Neural cell (in vitro differentiated cells): ENCODE data around the gene TRAF2.

Source experiments
- EZH2 ChIP-seq: fragments of 200-600, 300-800 bp; shearing (Covaris generic), sonication (generic); IDR thresholded peaks from 2 replicates; pipeline ENCODE4 v1.6.1; 2014; ENCODE audit warnings: antibody characterized with exemption, low read length, borderline replicate concordance, mild to moderate bottlenecking; ENCODE audit not compliant: insufficient read depth, poor library complexity, severe bottlenecking
- MXI1 ChIP-seq: fragments of 450-650 bp; conservative IDR thresholded peaks from 2 replicates; pipeline ENCODE4 v1.6.1; 2014; ENCODE audit warnings: antibody characterized with exemption, mild to moderate bottlenecking; ENCODE audit not compliant: poor library complexity, severe bottlenecking
- POLR2AphosphoS5 ChIP-seq: IDR thresholded peaks from 2 replicates; pipeline ENCODE4 v1.6.1; 2012
- RAD21 ChIP-seq: fragments of 450-650 bp; conservative IDR thresholded peaks from 2 replicates; pipeline ENCODE4 v1.6.1; 2014; ENCODE audit warnings: antibody characterized with exemption, mild to moderate bottlenecking, moderate library complexity
- SMC3 ChIP-seq: fragments of 450-650 bp; conservative IDR thresholded peaks from 2 replicates; pipeline ENCODE4 v1.6.1; 2014; ENCODE audit warnings: antibody characterized with exemption, mild to moderate bottlenecking, moderate library complexity; ENCODE audit not compliant: poor library complexity
- TAF1 ChIP-seq: IDR thresholded peaks from 2 replicates; pipeline ENCODE4 v1.6.1; 2012; ENCODE audit warnings: low read depth
- TF ChIP-seq, protein P1 (sequence below): IDR thresholded peaks from 2 replicates; pipeline ENCODE4 v1.6.1; 2012; ENCODE audit warnings: borderline replicate concordance
- TF ChIP-seq, protein P2 (sequence below): fragments of 450-650 bp; IDR thresholded peaks from 2 replicates; pipeline ENCODE4 v1.5.1; 2014; ENCODE audit warnings: antibody characterized with exemption, mild to moderate bottlenecking, moderate library complexity; ENCODE audit not compliant: poor library complexity, severe bottlenecking

DNA sequence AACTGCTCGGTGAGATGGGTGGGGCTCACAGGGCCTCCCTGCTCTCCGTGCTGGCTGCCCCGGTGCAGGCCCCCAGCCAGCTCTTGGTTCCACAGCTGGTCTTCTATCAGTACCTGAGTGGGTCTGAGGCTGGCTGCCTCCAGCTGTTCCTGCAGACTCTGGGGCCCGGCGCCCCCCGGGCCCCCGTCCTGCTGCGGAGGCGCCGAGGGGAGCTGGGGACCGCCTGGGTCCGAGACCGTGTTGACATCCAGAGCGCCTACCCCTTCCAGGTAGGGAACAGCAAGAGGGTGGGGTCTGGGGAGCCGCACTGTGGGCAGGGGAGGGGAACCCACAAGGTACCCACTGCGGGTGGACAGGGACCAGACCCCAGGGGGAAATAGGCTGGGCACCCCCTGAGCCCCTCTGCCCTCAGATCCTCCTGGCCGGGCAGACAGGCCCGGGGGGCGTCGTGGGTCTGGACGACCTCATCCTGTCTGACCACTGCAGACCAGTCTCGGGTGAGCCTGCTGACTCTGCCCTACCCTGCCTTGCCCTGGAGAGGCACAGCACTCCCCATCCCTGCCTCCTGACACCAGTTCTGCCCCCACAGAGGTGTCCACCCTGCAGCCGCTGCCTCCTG lies 31.4 kb upstream of the TRAF2 start:
- TF ChIP-seq, protein P1, sequence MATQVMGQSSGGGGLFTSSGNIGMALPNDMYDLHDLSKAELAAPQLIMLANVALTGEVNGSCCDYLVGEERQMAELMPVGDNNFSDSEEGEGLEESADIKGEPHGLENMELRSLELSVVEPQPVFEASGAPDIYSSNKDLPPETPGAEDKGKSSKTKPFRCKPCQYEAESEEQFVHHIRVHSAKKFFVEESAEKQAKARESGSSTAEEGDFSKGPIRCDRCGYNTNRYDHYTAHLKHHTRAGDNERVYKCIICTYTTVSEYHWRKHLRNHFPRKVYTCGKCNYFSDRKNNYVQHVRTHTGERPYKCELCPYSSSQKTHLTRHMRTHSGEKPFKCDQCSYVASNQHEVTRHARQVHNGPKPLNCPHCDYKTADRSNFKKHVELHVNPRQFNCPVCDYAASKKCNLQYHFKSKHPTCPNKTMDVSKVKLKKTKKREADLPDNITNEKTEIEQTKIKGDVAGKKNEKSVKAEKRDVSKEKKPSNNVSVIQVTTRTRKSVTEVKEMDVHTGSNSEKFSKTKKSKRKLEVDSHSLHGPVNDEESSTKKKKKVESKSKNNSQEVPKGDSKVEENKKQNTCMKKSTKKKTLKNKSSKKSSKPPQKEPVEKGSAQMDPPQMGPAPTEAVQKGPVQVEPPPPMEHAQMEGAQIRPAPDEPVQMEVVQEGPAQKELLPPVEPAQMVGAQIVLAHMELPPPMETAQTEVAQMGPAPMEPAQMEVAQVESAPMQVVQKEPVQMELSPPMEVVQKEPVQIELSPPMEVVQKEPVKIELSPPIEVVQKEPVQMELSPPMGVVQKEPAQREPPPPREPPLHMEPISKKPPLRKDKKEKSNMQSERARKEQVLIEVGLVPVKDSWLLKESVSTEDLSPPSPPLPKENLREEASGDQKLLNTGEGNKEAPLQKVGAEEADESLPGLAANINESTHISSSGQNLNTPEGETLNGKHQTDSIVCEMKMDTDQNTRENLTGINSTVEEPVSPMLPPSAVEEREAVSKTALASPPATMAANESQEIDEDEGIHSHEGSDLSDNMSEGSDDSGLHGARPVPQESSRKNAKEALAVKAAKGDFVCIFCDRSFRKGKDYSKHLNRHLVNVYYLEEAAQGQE: no peak
- TF ChIP-seq, protein P2, sequence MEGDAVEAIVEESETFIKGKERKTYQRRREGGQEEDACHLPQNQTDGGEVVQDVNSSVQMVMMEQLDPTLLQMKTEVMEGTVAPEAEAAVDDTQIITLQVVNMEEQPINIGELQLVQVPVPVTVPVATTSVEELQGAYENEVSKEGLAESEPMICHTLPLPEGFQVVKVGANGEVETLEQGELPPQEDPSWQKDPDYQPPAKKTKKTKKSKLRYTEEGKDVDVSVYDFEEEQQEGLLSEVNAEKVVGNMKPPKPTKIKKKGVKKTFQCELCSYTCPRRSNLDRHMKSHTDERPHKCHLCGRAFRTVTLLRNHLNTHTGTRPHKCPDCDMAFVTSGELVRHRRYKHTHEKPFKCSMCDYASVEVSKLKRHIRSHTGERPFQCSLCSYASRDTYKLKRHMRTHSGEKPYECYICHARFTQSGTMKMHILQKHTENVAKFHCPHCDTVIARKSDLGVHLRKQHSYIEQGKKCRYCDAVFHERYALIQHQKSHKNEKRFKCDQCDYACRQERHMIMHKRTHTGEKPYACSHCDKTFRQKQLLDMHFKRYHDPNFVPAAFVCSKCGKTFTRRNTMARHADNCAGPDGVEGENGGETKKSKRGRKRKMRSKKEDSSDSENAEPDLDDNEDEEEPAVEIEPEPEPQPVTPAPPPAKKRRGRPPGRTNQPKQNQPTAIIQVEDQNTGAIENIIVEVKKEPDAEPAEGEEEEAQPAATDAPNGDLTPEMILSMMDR: no peak
- TF ChIP-seq TAF1: no peak
- no peak for TF ChIP-seq SMC3
- no peak for TF ChIP-seq POLR2AphosphoS5
- no peak for TF ChIP-seq EZH2
- TF ChIP-seq MXI1: no peak
- TF ChIP-seq RAD21: no peak
